ENCODE results near the gene MARCHF6. TPM values are rescaled to one million over a fixed set of nuclear protein-coding genes. Genes with fewer than 3 reads are reported as not detected.

Gene MARCHF6
- total and polyA plus RNA-seq, 11 donors = 39.3 to 192 (median 159) TPM

DNA sequence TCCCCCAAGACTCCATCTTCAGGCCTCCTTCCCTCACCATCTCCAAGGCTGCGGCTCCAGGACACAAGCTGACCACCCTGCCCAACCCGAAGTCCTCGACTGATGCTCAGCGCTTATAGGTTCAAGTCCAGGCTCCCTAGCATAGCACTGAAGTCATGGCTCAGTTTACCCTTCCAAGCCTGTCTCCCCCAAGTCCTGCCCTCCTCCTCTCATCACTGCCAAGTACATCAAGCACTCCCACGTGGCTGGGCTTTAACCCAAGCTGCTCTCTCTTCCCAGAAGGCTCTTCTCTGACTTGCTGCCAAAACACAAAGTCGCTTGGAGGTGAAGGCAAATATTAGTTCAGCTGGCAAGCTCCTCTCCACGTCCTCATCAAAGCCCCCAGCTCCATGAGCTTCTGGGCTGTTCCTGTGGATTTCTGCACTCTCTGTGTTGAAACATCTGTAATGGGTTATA, 22.1 kb upstream of the MARCHF6 start:
- WGBS, 4 donors = 52 to 56% (median 54%) methylated on average over 7 of the region's 7 CpGs
- Histone ChIP-seq H3K4me3 (no peak overlapping the region), H3K36me3 (no peaks in the 10 kb centered on the region), H3K27ac (peak overlapping the region; percentile 27 to 88 (median 80)), H3K4me1 (peaks cover 0 to 52% (median 35%) of the 10 kb centered on the region in 12 donors), H3K9me3 (no peaks in the 10 kb centered on the region), H3K27me3 (peaks cover 0 to 19% (median 0%) of the 10 kb centered on the region in 9 donors)
- ATAC-seq = peak; percentile 79 to 87 (median 83)
- intact Hi-C loops (cut with DNase I) = loop anchor here in 1 of 10 donors (10.0 kb wide), 1 partner anchor 47 kb away; no protein-coding TSS in a partner anchor
- TF ChIP-seq CTCF (IDR thresholded peaks at IDR 0.05) = no peak
- no peak for TF ChIP-seq POLR2A (IDR thresholded peaks at IDR 0.05)
- DNase-seq = peak; percentile 75 to 91 (median 85)

DNA sequence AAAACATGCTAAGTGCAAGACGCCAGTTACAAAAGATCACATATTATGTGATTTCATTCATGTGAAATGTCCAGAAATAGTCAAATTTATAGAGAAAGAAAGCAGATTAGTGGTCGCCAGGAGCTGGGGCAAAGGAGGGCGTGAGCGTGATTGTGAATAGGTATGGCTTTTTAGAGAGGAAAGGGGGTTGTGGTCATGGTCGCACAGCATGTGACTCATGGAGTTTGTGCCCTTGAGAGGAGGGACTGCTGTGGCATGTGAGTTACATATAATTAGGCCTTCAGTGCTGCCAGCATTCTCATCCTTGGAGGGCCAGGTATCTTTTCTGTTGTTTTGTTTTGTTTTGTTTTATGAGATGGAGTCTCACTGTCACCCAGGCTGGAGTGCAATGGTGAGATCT, 21.2 kb upstream of the MARCHF6 start:
- TF ChIP-seq CTCF (IDR thresholded peaks at IDR 0.05) = no peak
- TF ChIP-seq POLR2A (IDR thresholded peaks at IDR 0.05) = no peak
- intact Hi-C loops (cut with DNase I) = loop anchor here in 3 of 10 donors (2.0 to 10.0 kb wide), 2 partner anchors 20 to 48 kb away; partner anchors contain the start of gene MARCHF6 (in 2 of the 3)
- Histone ChIP-seq H3K27me3 (peaks cover 0 to 19% (median 0%) of the 10 kb centered on the region in 9 donors), H3K9me3 (no peaks in the 10 kb centered on the region), H3K4me1 (peaks cover 0 to 52% (median 35%) of the 10 kb centered on the region in 12 donors), H3K4me3 (no peak overlapping the region), H3K27ac (peak overlapping the region in 11 of 12 donors; percentile 58 to 88 (median 81)), H3K36me3 (no peaks in the 10 kb centered on the region)
- WGBS, 4 donors = 90 to 91% (median 90%) methylated on average over 5 of the region's 5 CpGs
- no peak for DNase-seq
- ATAC-seq = no peak

DNA sequence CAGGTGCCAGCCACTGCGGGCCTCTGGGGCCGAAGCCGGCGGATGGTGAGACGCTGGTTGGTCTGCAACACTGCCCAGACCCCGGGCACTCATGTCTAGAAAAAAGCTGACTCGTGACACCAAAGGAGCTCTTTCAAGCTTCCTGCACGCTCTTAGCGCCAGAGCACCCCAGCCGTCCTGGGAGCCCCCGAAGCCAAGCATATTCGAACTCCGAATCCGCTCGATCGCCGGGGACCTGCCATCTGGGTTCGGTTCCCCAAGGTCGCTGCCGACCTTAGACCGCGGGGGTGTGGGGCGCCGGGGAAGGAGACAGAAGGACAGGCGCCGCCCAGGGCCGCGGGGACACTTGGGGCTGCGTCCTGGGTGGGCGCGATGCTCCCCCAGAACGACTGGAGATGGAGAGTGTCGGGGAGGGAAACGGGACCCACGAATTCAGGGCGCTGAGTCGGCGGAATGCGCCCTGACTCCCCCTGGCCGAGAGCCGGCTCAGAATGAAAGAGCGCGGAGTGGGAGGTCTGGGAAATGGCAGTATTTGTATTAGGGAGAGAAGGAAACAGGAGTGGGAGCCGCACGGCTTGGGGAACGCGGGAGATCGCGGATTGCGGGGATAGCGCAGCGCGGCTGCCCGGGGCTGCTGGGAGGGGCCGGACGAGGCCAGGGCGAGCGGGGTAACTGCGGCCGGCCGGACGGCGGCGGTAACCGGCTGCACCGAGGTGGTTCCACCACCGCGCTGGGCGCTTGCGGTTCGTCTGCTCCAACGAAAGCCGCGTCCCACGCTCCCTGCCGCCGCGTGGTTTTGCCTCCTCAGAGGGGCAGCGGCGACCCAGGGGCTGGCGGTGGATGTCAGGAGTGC, 20.1 kb upstream of the MARCHF6 start:
- H3K27me3 ChIP-seq = peaks cover 0 to 19% (median 0%) of the 10 kb centered on the region in 9 donors
- TF ChIP-seq CTCF (IDR thresholded peaks at IDR 0.05) (peak in 5 of 12 donors; percentile 10 to 32 (median 29)), POLR2A (IDR thresholded peaks at IDR 0.05) (no peak)
- WGBS, 4 donors = 2% methylated on average over 71 to 81 of the region's 81 CpGs
- no peaks in the 10 kb centered on the region for H3K36me3 ChIP-seq
- ATAC-seq (peak; percentile 40 to 69 (median 63)), DNase-seq (peak; percentile 37 to 78 (median 57))
- peaks cover 0 to 52% (median 35%) of the 10 kb centered on the region in 12 donors for H3K4me1 ChIP-seq
- H3K9me3 ChIP-seq = no peaks in the 10 kb centered on the region
- peak overlapping the region; percentile 58 to 88 (median 81) for H3K27ac ChIP-seq
- intact Hi-C loops (cut with DNase I) = loop anchor here in 3 of 10 donors (2.0 to 10.0 kb wide), 2 partner anchors 19 to 49 kb away; partner anchors contain the start of gene MARCHF6 (in 2 of the 3)
- H3K4me3 ChIP-seq = peak overlapping the region; percentile 25 to 76 (median 62)

- no peak for ATAC-seq
These were observed 18.7 kb upstream of the MARCHF6 start for GRCh38 chr5:10334831-10335230.

More at GRCh38 chr5:10334831-10335230, 18.7 kb upstream of the MARCHF6 start:
- Histone ChIP-seq H3K4me1 (peaks cover 0 to 44% (median 34%) of the 10 kb centered on the region in 12 donors), H3K27ac (peak overlapping the region in 1 of 12 donors; percentile 65), H3K9me3 (no peaks in the 10 kb centered on the region), H3K36me3 (no peaks in the 10 kb centered on the region), H3K4me3 (no peak overlapping the region), H3K27me3 (peaks cover 0 to 19% (median 0%) of the 10 kb centered on the region in 9 donors)
- no peak for TF ChIP-seq CTCF (IDR thresholded peaks at IDR 0.05)
- no peak for TF ChIP-seq POLR2A (IDR thresholded peaks at IDR 0.05)
- DNase-seq = no peak
- intact Hi-C loops (cut with DNase I) = loop anchor here in 1 of 10 donors (10.0 kb wide), 1 partner anchor 50 kb away; no protein-coding TSS in a partner anchor
- 84 to 93% (median 86%) methylated on average over 5 of the region's 5 CpGs for WGBS, 4 donors

All from heart left ventricle (tissue), 16 donors.